Upper lobe of right lung (tissue), 1 donor: ENCODE data around the gene TYW5. TPM values are rescaled to one million over a fixed set of nuclear protein-coding genes. Genes with fewer than 3 reads are reported as not detected.

Source experiments
- ATAC-seq: fragments of 200-7000 bp; cut with Tn5 transposase; one replicate; pipeline ENCODE4 v1.9.1; 2020; ENCODE audit warnings: mild to moderate bottlenecking, moderate library complexity
- DNase-seq: peaks from one replicate; pipeline ENCODE4 v3.0.0-alpha.2; 2020
- H3K27ac ChIP-seq: fragments of 200-600 bp; one replicate; pipeline ENCODE4 v1.8.0; 2022
- H3K27me3 ChIP-seq: fragments of 200-600 bp; one replicate; pipeline ENCODE4 v1.8.0; 2022; ENCODE audit warnings: mild to moderate bottlenecking
- H3K36me3 ChIP-seq: fragments of 200-600 bp; one replicate; pipeline ENCODE4 v1.8.0; 2022
- H3K4me1 ChIP-seq: fragments of 200-600 bp; one replicate; pipeline ENCODE4 v1.8.0; 2022
- H3K4me3 ChIP-seq: fragments of 200-600 bp; one replicate; pipeline ENCODE4 v1.8.0; 2022; ENCODE audit warnings: mild to moderate bottlenecking
- H3K9me3 ChIP-seq: fragments of 200-600 bp; one replicate; pipeline ENCODE4 v1.8.0; 2022
- intact Hi-C: fragments of 100-400 bp; cut with DNase I; formaldehyde crosslinking; loops from one replicate; pipeline ENCODE4 v1.11.0; 2022
- long read RNA-seq: library from polyadenylated mRNA; unstranded; transcript quantifications from one replicate; pipeline ENCODE4 v2.0.0, GENCODE V29; 2021
- total RNA-seq: library from RNA; stranded (reverse); fragmentation: NEBNext Ultra II Directional; extraction: Animal tissue kit (Norgen Biotek cat#: 25700); gene quantifications from one replicate; pipeline ENCODE4 v1.2.1, GENCODE V29; 2021
- TF ChIP-seq, protein P1 (sequence below): fragments of 200-600 bp; IDR thresholded peaks from one replicate; pipeline ENCODE4 v1.8.0; 2022; ENCODE audit warnings: antibody characterized with exemption
- donor health status: DM: no; HTN: yes; CAD: no; lungs with severe emphysema.

TYW5 gene, protein sequence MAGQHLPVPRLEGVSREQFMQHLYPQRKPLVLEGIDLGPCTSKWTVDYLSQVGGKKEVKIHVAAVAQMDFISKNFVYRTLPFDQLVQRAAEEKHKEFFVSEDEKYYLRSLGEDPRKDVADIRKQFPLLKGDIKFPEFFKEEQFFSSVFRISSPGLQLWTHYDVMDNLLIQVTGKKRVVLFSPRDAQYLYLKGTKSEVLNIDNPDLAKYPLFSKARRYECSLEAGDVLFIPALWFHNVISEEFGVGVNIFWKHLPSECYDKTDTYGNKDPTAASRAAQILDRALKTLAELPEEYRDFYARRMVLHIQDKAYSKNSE
- total RNA-seq: 7.5 TPM
- long read RNA-seq, full-length matches to known transcripts: 2 of 5 reads
- long read RNA-seq, partial matches to known transcripts: 0 of 5 reads
- long read RNA-seq, other reads (novel, unspliced or antisense): 3 of 5 reads

DNA sequence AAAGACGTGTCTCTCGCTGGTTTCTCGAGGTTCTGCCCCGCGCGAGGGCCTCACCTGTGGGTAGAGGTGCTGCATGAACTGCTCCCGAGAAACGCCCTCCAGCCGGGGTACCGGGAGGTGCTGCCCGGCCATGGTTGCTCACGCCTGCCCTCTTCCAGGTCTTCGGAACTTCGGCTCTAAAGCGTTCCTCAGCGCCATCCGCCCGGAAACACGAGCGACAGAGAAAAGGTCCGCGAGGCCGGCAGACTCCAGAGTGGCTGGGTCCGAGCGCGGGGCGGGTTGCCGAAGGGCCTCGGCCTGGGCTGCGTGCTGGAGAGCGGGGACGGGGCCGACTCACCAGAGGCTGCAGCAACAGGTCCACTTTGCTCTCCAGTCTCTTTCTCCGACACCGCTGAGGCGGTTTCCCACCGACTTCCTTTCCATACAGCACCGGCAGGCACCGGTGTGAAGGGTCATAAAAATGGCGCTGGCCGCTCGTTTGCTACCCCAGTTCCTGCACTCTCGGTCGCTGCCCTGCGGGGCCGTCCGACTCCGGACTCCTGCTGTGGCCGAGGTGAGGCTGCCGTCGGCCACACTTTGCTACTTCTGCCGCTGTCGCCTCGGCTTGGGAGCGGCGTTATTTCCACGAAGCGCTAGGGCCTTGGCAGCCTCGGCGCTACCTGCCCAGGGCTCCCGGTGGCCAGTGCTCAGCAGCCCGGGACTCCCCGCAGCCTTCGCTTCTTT, at the start of gene TYW5, which contains the start of gene MAIP1:
TSS of gene TYW5 (minus strand) at position 153 of the 723 bp plus-strand sequence. CDS start at position 132, 21 bp downstream.
TSS of gene MAIP1 (plus strand) at position 244 of the 723 bp plus-strand sequence. CDS start at position 461, 217 bp downstream.
- peak within 1 kb of the TSS; percentile 98 for H3K27ac ChIP-seq
- ATAC-seq (peak; percentile 97), DNase-seq (peak; percentile 93)
- peak within 1 kb of the TSS; percentile 87 for H3K4me3 ChIP-seq
- peaks cover 32% of the 10 kb centered on the region for H3K4me1 ChIP-seq
- intact Hi-C loops: no loop called here
- H3K27me3 ChIP-seq: no peaks in the 10 kb centered on the region
- TF ChIP-seq, protein P1, sequence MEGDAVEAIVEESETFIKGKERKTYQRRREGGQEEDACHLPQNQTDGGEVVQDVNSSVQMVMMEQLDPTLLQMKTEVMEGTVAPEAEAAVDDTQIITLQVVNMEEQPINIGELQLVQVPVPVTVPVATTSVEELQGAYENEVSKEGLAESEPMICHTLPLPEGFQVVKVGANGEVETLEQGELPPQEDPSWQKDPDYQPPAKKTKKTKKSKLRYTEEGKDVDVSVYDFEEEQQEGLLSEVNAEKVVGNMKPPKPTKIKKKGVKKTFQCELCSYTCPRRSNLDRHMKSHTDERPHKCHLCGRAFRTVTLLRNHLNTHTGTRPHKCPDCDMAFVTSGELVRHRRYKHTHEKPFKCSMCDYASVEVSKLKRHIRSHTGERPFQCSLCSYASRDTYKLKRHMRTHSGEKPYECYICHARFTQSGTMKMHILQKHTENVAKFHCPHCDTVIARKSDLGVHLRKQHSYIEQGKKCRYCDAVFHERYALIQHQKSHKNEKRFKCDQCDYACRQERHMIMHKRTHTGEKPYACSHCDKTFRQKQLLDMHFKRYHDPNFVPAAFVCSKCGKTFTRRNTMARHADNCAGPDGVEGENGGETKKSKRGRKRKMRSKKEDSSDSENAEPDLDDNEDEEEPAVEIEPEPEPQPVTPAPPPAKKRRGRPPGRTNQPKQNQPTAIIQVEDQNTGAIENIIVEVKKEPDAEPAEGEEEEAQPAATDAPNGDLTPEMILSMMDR: peak; percentile 31
- H3K9me3 ChIP-seq: no peaks in the 10 kb centered on the region
- H3K36me3 ChIP-seq: peaks cover 24% of the 10 kb centered on the region

DNA sequence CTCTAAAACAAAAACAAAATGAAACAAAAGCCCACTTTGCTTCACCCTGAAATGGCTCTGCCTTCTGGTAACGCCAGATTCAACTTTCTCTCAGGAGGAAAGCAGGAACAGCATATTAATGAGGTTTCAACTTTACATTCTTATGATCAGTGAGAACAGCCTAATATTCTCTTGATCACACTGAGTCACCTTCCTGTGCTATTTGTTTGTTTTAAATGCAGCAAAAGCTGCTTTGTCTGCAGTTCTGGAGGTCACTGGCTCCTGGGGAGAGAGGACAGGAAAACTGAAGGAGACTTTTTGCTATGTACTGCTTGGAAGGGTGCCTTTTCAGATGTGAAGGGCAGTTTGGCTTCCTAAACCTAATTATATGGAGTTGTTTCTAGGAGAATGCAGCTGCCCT, 48.2 kb upstream of the TYW5 start:
- no peak overlapping the region for H3K27ac ChIP-seq
- ATAC-seq (no peak), DNase-seq (no peak)
- H3K27me3 ChIP-seq: no peaks in the 10 kb centered on the region
- no peaks in the 10 kb centered on the region for H3K4me1 ChIP-seq
- H3K9me3 ChIP-seq: no peaks in the 10 kb centered on the region
- no peak overlapping the region for H3K4me3 ChIP-seq
- no peaks in the 10 kb centered on the region for H3K36me3 ChIP-seq
- TF ChIP-seq, protein P1: no peak
- intact Hi-C loops: no loop called here

DNA sequence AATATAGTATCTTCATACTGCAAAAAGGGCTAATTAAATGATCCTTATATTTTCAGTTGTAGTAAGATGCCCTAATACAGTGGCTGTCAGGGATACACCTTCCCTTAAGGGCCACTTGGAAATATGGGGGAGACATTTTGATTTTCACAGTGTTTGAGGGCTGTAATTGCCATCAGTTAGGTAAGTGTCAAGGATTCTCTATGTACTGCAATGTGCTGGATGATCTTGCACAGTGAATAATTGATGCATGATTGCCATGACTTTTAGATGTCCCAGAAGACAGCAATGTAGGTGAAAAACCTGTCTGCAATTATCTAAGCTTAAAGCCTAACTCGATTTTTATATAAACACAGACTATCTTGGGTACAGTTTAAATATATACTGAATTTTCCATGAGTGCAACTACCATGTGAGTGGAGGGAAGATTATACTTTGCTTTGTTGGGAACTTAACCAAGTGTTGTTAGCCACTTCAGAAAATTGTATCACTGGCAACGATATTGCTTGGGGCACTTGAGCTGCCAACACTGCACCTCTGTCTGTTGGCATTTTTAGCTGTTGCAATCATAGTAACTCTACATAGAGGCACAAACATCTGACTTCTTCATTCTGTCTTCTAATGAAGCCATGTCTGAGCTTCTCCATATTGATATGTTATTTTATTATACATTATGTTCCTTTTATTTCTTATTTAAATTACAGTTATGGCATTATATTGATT, 45.3 kb upstream of the TYW5 start:
- intact Hi-C loops: no loop called here
- ATAC-seq: no peak
- no peaks in the 10 kb centered on the region for H3K4me1 ChIP-seq
- no peaks in the 10 kb centered on the region for H3K36me3 ChIP-seq
- H3K27ac ChIP-seq: no peak overlapping the region
- DNase-seq: no peak
- no peaks in the 10 kb centered on the region for H3K9me3 ChIP-seq
- TF ChIP-seq, protein P1: no peak
- no peak overlapping the region for H3K4me3 ChIP-seq
- no peaks in the 10 kb centered on the region for H3K27me3 ChIP-seq

DNA sequence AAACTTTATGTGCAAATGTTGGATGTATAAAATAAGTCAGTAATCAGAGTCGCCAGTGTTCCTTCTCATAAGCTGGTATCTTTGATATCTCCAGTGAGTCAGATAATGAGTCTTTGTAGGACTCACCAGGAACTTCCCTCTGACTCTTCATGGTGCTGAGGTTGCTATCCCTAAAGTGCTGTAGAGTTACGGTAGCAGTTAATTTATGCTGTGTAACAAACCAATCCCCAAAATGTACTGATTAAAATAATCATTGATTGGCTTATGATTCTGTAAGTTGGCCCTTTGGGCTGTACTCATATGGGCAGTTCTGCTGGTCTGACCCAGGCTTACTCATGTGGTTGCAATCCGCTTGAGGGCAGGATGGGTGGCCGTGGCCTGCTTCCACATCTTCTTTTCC, 43.9 kb upstream of the TYW5 start:
- H3K27ac ChIP-seq: no peak overlapping the region
- H3K4me1 ChIP-seq: no peaks in the 10 kb centered on the region
- no peaks in the 10 kb centered on the region for H3K36me3 ChIP-seq
- intact Hi-C loops: no loop called here
- DNase-seq: no peak
- H3K27me3 ChIP-seq: no peaks in the 10 kb centered on the region
- no peaks in the 10 kb centered on the region for H3K9me3 ChIP-seq
- TF ChIP-seq, protein P1: no peak
- no peak overlapping the region for H3K4me3 ChIP-seq
- no peak for ATAC-seq

DNA sequence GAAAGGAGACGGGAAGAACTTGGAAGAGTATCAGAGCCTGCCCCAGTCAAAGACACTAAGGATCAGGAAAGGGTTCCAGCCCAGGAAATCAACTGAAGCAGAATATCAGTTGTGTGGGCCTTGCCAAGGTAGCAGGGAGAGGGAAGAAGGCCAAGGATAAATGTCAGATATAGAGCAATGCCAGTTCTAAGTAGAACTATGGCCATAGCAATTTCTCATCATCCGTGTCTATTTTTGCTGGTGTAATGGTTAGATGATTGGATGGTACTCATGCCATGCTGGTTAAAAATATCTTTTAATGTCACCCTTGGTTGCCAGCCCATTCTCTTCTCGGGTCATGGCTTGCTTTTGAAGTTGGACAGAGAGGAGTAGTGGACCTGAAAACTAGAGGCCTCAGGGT, 42.0 kb upstream of the TYW5 start:
- intact Hi-C loops: no loop called here
- no peak for ATAC-seq
- TF ChIP-seq, protein P1: no peak
- H3K27me3 ChIP-seq: no peaks in the 10 kb centered on the region
- no peaks in the 10 kb centered on the region for H3K36me3 ChIP-seq
- no peak overlapping the region for H3K4me3 ChIP-seq
- H3K4me1 ChIP-seq: no peaks in the 10 kb centered on the region
- no peak overlapping the region for H3K27ac ChIP-seq
- DNase-seq: no peak
- no peaks in the 10 kb centered on the region for H3K9me3 ChIP-seq
